HG02763 (cell line): ENCODE measurements around the gene PTPRN.

Experiments
- ATAC-seq: cut with Tn5 transposase; IDR thresholded peaks from one replicate; pipeline ENCODE4 v1.9.1; 2021; ENCODE audit warnings: mild to moderate bottlenecking, moderate library complexity; ENCODE audit not compliant: unreplicated experiment

The PTPRN gene

GRCh38 chr2:219247678-219248642 is 61.2 kb downstream of the PTPRN start:
- ATAC-seq = no peak

- no peak for ATAC-seq
Measured at GRCh38 chr2:219246559-219246958, 62.6 kb downstream of the PTPRN start.

- no peak for ATAC-seq
Measured at GRCh38 chr2:219245899-219246230, 63.3 kb downstream of the PTPRN start.

GRCh38 chr2:219245148-219245898 is 63.9 kb downstream of the PTPRN start, which contains the start of the genes GLB1L and STK16:
GLB1L (minus strand) TSS chr2:219245444; CDS start chr2:219243573, 1,871 bp downstream.
STK16 (plus strand) TSS chr2:219245479; CDS start chr2:219246000, 521 bp downstream.
- peak; percentile 67 for ATAC-seq

GRCh38 chr2:219244789-219245147 is 64.4 kb downstream of the PTPRN start:
- ATAC-seq = no peak

DNA sequence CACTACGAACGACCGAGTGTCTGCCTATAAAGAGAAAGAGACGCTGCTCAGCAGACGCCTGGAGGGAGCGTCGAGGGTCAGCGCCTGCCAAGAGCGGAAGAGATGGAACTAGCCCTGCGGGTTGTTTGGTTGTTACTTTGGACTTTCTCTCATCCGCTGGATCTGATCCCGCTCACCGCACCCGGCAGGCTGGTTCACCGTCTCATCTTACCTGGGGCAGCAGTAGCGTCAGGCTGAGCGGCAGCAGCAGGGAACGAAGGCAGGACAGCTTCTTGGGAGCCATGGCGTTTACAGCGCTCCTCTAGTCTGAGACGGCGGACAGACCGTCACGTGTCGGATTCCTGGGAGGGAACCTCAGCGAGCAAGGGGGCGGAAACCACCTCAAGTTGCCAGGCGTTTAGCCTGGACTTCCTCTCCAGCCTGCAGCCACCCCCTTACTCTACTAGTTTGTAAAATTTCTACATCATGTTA is 65.9 kb downstream of the PTPRN start:
- ATAC-seq = no peak
